SU-DHL-6 (cell line): Measurements from ENCODE around the gene SLC17A9.

ENCODE experiments used
- H2AFZ ChIP-seq: fragments of 200-600 bp; sonication (generic); 2 replicates; pipeline ENCODE4 v1.6.1; 2014; ENCODE audit warnings: low read depth, mild to moderate bottlenecking, moderate library complexity, mixed read lengths, antibody characterized with exemption, low read length; ENCODE audit not compliant: severe bottlenecking
- H3F3A ChIP-seq: fragments of 200-600 bp; shearing (Covaris generic); 2 replicates; pipeline ENCODE4 v1.6.0; 2016; ENCODE audit warnings: antibody characterized with exemption, mild to moderate bottlenecking; ENCODE audit not compliant: insufficient read depth
- H3K27ac ChIP-seq: fragments of 200-600 bp; sonication (generic); 2 replicates; pipeline ENCODE4 v1.5.1; 2016; ENCODE audit warnings: low read depth, mild to moderate bottlenecking, low read length, moderate library complexity, mixed read lengths
- H3K27me3 ChIP-seq: fragments of 200-600 bp; sonication (generic), shearing (Covaris generic); 2 replicates; pipeline ENCODE4 v1.6.0; 2014; ENCODE audit warnings: mild to moderate bottlenecking, low read length
- H3K36me3 ChIP-seq: fragments of 200-600 bp; sonication (generic); 2 replicates; pipeline ENCODE4 v1.6.1; 2014; ENCODE audit warnings: mild to moderate bottlenecking, low read length, mixed read lengths
- H3K4me2 ChIP-seq: fragments of 300-600, 200-600 bp; shearing (Covaris generic), sonication (generic); 2 replicates; pipeline ENCODE4 v1.6.0; 2014; ENCODE audit warnings: low read length, low read depth, mild to moderate bottlenecking; ENCODE audit not compliant: poor library complexity, severe bottlenecking
- H3K4me3 ChIP-seq: fragments of 200-600 bp; sonication (generic); 2 replicates; pipeline ENCODE4 v1.5.1; 2014; ENCODE audit warnings: antibody characterized with exemption, low read length, mild to moderate bottlenecking, mixed read lengths; ENCODE audit not compliant: insufficient read depth, poor library complexity, severe bottlenecking
- H3K79me2 ChIP-seq: fragments of 200-600 bp; sonication (generic); 2 replicates; pipeline ENCODE4 v1.6.1; 2014; ENCODE audit warnings: mild to moderate bottlenecking, low read length, moderate library complexity; ENCODE audit not compliant: insufficient read depth
- H3K9ac ChIP-seq: fragments of 200-600 bp; sonication (generic); 2 replicates; pipeline ENCODE4 v1.7.0; 2014; ENCODE audit warnings: mild to moderate bottlenecking, low read length
- H3K9me2 ChIP-seq: fragments of 200-600 bp; sonication (generic); replicated peaks from 2 replicates; pipeline ENCODE4 v1.6.1; 2014; ENCODE audit warnings: low read length; ENCODE audit not compliant: insufficient read depth
- H3K9me3 ChIP-seq: fragments of 200-600 bp; sonication (generic); 2 replicates; pipeline ENCODE4 v1.6.1; 2014; ENCODE audit warnings: low read length, mixed read lengths; ENCODE audit not compliant: insufficient read depth
- H4K20me1 ChIP-seq: fragments of 200-600 bp; sonication (generic); 2 replicates; pipeline ENCODE4 v1.6.1; 2014; ENCODE audit warnings: low read depth, mild to moderate bottlenecking, antibody characterized with exemption, low read length, moderate library complexity, mixed read lengths
- EZH2phosphoT487 ChIP-seq: fragments of 200-600 bp; sonication (generic), shearing (Covaris generic); conservative IDR thresholded peaks from 2 replicates; pipeline ENCODE4 v1.6.1; 2018; ENCODE audit warnings: mild to moderate bottlenecking, antibody characterized with exemption, low read length, moderate library complexity, mixed read lengths
- TF ChIP-seq, protein P1 (sequence below): fragments of 200-600 bp; sonication (generic); IDR thresholded peaks from one replicate; pipeline ENCODE4 v1.5.1; 2017; ENCODE audit warnings: antibody characterized with exemption, mild to moderate bottlenecking, low read length, moderate library complexity; ENCODE audit not compliant: insufficient read depth, poor library complexity, severe bottlenecking

The SLC17A9 gene

GRCh38 chr20:62950741-62951140, 1.8 kb upstream of the SLC17A9 start:
- peaks cover 12% of the 10 kb centered on the region; the same call in 1 of the 2 replicates for H3K36me3 ChIP-seq
- no peak overlapping the region for H3K27ac ChIP-seq
- no peaks in the 10 kb centered on the region for H3K9me2 ChIP-seq
- TF ChIP-seq, protein P1, sequence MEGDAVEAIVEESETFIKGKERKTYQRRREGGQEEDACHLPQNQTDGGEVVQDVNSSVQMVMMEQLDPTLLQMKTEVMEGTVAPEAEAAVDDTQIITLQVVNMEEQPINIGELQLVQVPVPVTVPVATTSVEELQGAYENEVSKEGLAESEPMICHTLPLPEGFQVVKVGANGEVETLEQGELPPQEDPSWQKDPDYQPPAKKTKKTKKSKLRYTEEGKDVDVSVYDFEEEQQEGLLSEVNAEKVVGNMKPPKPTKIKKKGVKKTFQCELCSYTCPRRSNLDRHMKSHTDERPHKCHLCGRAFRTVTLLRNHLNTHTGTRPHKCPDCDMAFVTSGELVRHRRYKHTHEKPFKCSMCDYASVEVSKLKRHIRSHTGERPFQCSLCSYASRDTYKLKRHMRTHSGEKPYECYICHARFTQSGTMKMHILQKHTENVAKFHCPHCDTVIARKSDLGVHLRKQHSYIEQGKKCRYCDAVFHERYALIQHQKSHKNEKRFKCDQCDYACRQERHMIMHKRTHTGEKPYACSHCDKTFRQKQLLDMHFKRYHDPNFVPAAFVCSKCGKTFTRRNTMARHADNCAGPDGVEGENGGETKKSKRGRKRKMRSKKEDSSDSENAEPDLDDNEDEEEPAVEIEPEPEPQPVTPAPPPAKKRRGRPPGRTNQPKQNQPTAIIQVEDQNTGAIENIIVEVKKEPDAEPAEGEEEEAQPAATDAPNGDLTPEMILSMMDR: no peak
- no peak for TF ChIP-seq EZH2phosphoT487
- peaks cover 18% of the 10 kb centered on the region for H3F3A ChIP-seq
- no peak overlapping the region for H2AFZ ChIP-seq
- no peak overlapping the region for H3K4me3 ChIP-seq
- no peaks in the 10 kb centered on the region for H4K20me1 ChIP-seq
- H3K4me2 ChIP-seq: no peak overlapping the region
- no peak overlapping the region for H3K9ac ChIP-seq
- peaks cover 27% of the 10 kb centered on the region for H3K79me2 ChIP-seq
- no peaks in the 10 kb centered on the region for H3K27me3 ChIP-seq
- H3K9me3 ChIP-seq: no peaks in the 10 kb centered on the region; the same call in 1 of the 2 replicates

DNA sequence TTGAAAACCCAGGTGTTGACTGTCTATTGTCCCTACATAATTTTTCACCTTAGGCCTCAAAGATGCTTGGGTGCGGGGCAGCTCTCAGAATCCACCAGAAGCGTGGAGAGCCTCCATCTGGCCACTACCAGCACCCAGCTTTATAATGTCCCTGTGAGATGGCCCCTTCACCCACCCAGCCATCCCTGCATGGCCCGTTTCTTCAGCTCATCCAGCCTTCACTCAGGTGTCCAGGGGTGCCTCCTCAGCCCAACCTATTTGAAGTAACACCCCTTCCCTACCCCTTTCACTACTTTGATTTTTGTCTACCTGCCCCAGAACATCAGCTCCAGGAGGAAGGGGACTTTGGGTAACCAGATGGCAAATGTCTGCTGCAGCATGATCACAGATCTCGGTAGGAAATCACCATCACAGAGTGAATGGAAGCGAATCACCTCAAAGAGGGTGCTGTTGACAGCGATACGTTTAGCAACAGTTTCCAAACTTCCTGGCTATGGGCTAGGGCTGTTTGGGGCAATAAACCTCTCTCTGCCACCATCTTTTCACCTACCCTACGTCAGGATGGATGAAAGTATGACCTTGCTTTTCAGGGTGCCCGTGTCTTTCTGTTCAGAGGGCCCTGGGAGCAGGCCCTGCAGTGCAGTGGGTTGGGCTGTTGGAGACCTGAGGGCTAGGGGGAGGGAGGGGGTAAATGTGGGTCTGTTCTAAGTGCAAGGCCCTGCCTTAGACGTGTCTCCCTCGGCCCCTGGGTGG, 1.2 kb upstream of the SLC17A9 start:
- TF ChIP-seq, protein P1: no peak
- no peak for TF ChIP-seq EZH2phosphoT487
- peaks cover 12% of the 10 kb centered on the region; the same call in 1 of the 2 replicates for H3K36me3 ChIP-seq
- H3K9me3 ChIP-seq: no peaks in the 10 kb centered on the region; the same call in 1 of the 2 replicates
- H3K79me2 ChIP-seq: peaks cover 29% of the 10 kb centered on the region
- H3K27me3 ChIP-seq: no peaks in the 10 kb centered on the region
- H2AFZ ChIP-seq: no peak overlapping the region
- H3K4me3 ChIP-seq: no peak overlapping the region
- H4K20me1 ChIP-seq: no peaks in the 10 kb centered on the region
- no peaks in the 10 kb centered on the region for H3K9me2 ChIP-seq
- H3F3A ChIP-seq: peaks cover 18% of the 10 kb centered on the region
- no peak overlapping the region for H3K9ac ChIP-seq
- H3K4me2 ChIP-seq: no peak overlapping the region
- H3K27ac ChIP-seq: no peak overlapping the region

- peak overlapping the region; percentile 75 for H3K4me3 ChIP-seq
- no peak for TF ChIP-seq EZH2phosphoT487
- TF ChIP-seq, protein P1: no peak
Measured at GRCh38 chr20:62951896-62952372, 575 bp upstream of the SLC17A9 start.

More at GRCh38 chr20:62951896-62952372, 575 bp upstream of the SLC17A9 start:
- peaks cover 18% of the 10 kb centered on the region for H3F3A ChIP-seq
- peaks cover 27% of the 10 kb centered on the region for H3K79me2 ChIP-seq
- H4K20me1 ChIP-seq: no peaks in the 10 kb centered on the region
- H3K27me3 ChIP-seq: no peaks in the 10 kb centered on the region
- peak overlapping the region; percentile 78 for H3K9ac ChIP-seq
- H3K27ac ChIP-seq: peak overlapping the region; percentile 65
- peak overlapping the region; percentile 98 for H3K4me2 ChIP-seq
- H2AFZ ChIP-seq: peak overlapping the region; percentile 52
- H3K9me3 ChIP-seq: no peaks in the 10 kb centered on the region; the same call in 1 of the 2 replicates
- H3K9me2 ChIP-seq: no peaks in the 10 kb centered on the region
- H3K36me3 ChIP-seq: peaks cover 12% of the 10 kb centered on the region; the same call in 1 of the 2 replicates
